ENCODE data around the gene SUPT3H. TPM values are rescaled to one million over a fixed set of nuclear protein-coding genes. Genes with fewer than 3 reads are reported as not detected.

Gene SUPT3H
- total and polyA plus RNA-seq, 2 of the 13 experiments (the other 11 are each of a cell fraction or from before 2014, with no cell fraction given): 11.9 to 36.1 TPM

GRCh38 chr6:44920952-44921491 lies 456.7 kb downstream of the SUPT3H start (continued):
- peak; percentile 32; the same call in 1 of the 2 replicates for TF ChIP-seq HDAC1 (CRISPR knock-in tag; IDR thresholded peaks at IDR 0.05)
- TF ChIP-seq ZNF296 (CRISPR knock-in tag; conservative IDR thresholded peaks at IDR 0.05): no peak
- TF ChIP-seq FOXK1 (CRISPR knock-in tag; IDR thresholded peaks at IDR 0.05; ENCODE audit: borderline replicate concordance, low read depth): peak; percentile 49; the same call in 1 of the 2 replicates
- TF ChIP-seq ZNF510 (CRISPR knock-in tag; IDR thresholded peaks at IDR 0.05; ENCODE audit: low read depth): no peak
- no peak for TF ChIP-seq NFAT5 (CRISPR knock-in tag; IDR thresholded peaks at IDR 0.05)
- peak; percentile 86 for TF ChIP-seq POGZ (CRISPR knock-in tag; IDR thresholded peaks at IDR 0.05)
- 0 out of 2 replicates have a peak, but pooled peaks have one; percentile 25 for TF ChIP-seq ZFP90 (CRISPR knock-in tag; IDR thresholded peaks at IDR 0.05; ENCODE audit: borderline replicate concordance)
- no peak for TF ChIP-seq TBX2 (CRISPR knock-in tag; IDR thresholded peaks at IDR 0.05; ENCODE audit: borderline replicate concordance)
- TF ChIP-seq ZNF234 (CRISPR knock-in tag; conservative IDR thresholded peaks at IDR 0.05): no peak
- no peak for TF ChIP-seq AGO1 (IDR thresholded peaks at IDR 0.05; ENCODE audit: low read depth, low read length, poor library complexity, severe bottlenecking)
- peak; percentile 46; the same call in 1 of the 2 replicates for TF ChIP-seq SP5 (CRISPR knock-in tag; IDR thresholded peaks at IDR 0.05; ENCODE audit: borderline replicate concordance, low read depth)
- TF ChIP-seq ZNF839 (CRISPR knock-in tag; IDR thresholded peaks at IDR 0.05; ENCODE audit: borderline replicate concordance): no peak
- no peak for TF ChIP-seq ZNF607 (CRISPR knock-in tag; IDR thresholded peaks at IDR 0.05; ENCODE audit: borderline replicate concordance)
- no peak; the same call in 1 of the 2 replicates for TF ChIP-seq ATF2 (CRISPR knock-in tag; IDR thresholded peaks at IDR 0.05)
- no peak for TF ChIP-seq ZNF674 (CRISPR knock-in tag; IDR thresholded peaks at IDR 0.05; ENCODE audit: low read depth)
- TF ChIP-seq ZKSCAN1 (IDR thresholded peaks at IDR 0.05; ENCODE audit: low read length): no peak
- TF ChIP-seq GFI1 (CRISPR knock-in tag; IDR thresholded peaks at IDR 0.05; ENCODE audit: borderline replicate concordance): peak; percentile 39; the same call in 1 of the 2 replicates
- no peak for TF ChIP-seq ZNF335 (CRISPR knock-in tag; IDR thresholded peaks at IDR 0.05)
- no peak for TF ChIP-seq ZNF576 (CRISPR knock-in tag; IDR thresholded peaks at IDR 0.05)
- TF ChIP-seq NR1H2 (CRISPR knock-in tag; IDR thresholded peaks at IDR 0.05; ENCODE audit: borderline replicate concordance, low read depth): no peak
- no peak for TF ChIP-seq STAG1 (CRISPR knock-in tag; IDR thresholded peaks at IDR 0.05)
- no peak for TF ChIP-seq ZNF274 (CRISPR knock-in tag; IDR thresholded peaks at IDR 0.05)
- peak; percentile 38; the same call in 1 of the 2 replicates for TF ChIP-seq TBX3 (IDR thresholded peaks at IDR 0.05; ENCODE audit: borderline replicate concordance)
- TF ChIP-seq ZNF124 (CRISPR knock-in tag; IDR thresholded peaks at IDR 0.05): no peak
- TF ChIP-seq SPEN (CRISPR knock-in tag; IDR thresholded peaks at IDR 0.05; ENCODE audit: low read depth): no peak

Measured in HepG2 (cell line).